Skeletal muscle cell (primary cell): ENCODE results near the gene SLIT3.

Source experiments
- DNase-seq: peaks from one replicate; pipeline ENCODE4 v3.0.0-alpha.2; 2010; ENCODE audit warnings: low read depth
- H3K4me3 ChIP-seq: 2 replicates; pipeline ENCODE4 v1.5.1; 2011; ENCODE audit warnings: low read depth, mild to moderate bottlenecking, control low read depth, low read length, moderate library complexity

Gene SLIT3

GRCh38 chr5:169301386-169301934 lies 521 bp upstream of the SLIT3 start:
- H3K4me3 ChIP-seq: peak overlapping the region; percentile 46

GRCh38 chr5:169299663-169300467 lies 1.1 kb downstream of the SLIT3 start:
- DNase-seq: no peak
- peak overlapping the region; percentile 46 for H3K4me3 ChIP-seq

More at GRCh38 chr5:169301386-169301934, 521 bp upstream of the SLIT3 start:
- no peak for DNase-seq

- peak overlapping the region; percentile 46 for H3K4me3 ChIP-seq
Observed at GRCh38 chr5:169299191-169299662, 1.7 kb downstream of the SLIT3 start.

DNA sequence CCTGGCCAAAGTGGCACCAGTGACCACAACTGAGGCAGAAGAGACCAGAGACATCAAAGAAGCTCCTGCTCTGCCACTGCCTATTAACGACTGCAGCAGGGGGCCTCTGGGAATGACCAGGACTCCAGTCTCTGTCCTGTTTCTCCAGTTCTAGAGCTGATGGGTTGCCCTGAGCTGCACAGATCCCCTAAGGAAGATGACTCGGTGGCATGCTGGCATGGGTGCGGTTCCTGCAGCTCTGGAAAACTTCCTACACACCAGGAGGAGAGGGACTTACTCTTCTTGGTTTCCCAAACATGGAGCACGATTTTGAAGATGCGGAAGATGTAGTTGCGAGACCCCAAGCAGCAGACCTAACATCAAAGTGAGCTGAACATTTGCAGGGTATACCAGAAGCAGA lies 2.7 kb downstream of the SLIT3 start:
- no peak for DNase-seq
- H3K4me3 ChIP-seq: no peak overlapping the region

More at GRCh38 chr5:169299191-169299662, 1.7 kb downstream of the SLIT3 start:
- DNase-seq: no peak

DNA sequence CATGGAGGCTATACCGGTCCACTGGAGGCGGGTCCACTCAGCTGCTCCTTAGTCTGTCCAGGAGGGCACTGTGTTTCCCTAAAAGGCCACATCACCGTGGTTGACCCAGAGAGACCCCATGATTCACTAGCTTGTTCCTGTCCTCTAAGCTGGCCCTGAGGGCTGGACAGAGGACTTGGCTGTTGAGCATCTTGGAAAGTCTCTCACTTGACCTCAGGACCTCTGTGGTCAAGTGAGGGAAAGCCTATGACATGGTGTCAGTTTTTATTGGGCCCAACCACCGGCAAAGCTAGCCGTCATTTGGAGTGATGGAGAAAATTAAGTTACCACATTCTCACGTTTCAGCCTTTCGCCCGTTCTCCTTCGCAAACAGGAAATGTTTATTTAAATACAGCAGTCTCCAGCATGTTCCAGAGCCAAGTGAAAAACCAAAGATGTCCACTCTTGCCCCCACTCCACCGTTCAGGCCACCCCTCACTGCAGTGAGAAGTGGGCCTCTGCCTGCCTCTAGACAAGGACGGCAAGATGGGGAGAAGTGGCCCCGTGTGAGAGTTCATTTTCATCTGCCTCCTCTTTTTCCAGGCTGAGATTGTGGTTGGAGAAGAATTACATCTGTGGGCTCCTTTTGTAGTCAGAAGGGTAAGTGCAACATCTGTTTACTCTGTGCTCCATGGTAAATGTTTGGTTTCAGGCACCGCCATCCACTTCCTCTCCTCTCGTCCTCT lies 4.4 kb downstream of the SLIT3 start:
- DNase-seq: no peak
- no peak overlapping the region for H3K4me3 ChIP-seq

- no peak for DNase-seq
- H3K4me3 ChIP-seq: no peak overlapping the region
Observed at GRCh38 chr5:169295306-169295705, 5.6 kb downstream of the SLIT3 start.

DNA sequence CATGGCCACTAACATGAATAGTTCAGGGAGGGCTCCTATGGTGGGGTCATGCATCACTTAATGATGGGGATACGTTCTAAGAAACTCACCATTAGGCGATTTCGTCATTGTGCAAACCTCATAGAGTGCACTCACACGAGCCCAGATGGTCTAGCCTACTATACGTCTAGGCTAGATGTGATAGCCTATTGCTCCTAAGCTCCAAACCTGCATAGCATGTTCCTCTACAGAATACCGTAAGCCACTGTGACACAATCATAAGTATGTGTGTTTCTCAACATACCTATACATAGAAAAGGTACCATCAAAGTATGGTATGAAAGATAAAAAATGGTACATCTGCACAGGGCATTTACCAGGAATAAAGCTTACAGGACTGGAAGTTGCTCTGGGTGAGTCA lies 6.3 kb downstream of the SLIT3 start:
- DNase-seq: no peak
- H3K4me3 ChIP-seq: no peak overlapping the region

DNA sequence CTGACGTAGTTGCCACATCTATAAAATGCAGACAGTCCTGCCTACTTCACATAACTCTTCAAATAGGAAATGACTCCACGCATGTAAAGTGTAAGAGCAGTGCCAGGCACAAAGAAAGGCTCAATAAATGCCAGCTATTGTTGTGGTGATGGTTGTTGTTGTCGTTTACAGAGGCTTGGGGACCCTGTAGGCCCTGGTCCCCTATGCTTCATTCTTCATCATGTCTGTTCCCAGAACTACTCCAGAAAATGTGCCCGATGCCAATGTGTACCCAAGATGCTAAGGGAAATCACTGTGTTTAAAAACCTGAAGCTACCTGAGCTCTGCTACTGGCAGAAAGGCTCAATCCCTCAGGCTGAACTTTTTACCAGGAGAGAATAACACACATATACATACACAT lies 9.1 kb downstream of the SLIT3 start:
- DNase-seq: no peak
- no peak overlapping the region for H3K4me3 ChIP-seq

DNA sequence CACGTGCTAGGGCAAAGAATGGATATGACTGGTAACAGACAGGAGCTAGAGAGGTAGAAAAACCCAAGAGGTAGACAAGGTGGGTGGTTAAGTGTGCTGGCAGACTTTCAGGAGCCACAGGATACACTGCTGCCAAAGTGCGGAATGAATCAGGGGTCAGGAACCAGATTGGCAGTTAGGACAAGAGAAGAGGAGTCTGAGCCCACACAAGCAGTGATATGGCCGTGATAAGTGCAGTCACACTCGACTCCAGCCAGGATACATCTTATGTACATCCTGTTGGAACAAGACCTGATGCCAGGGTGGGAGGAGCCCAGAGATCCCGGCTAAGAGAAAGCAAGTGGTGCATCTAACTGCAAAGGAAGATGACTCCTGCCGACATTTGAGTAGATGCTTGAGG lies 10.0 kb downstream of the SLIT3 start:
- no peak for DNase-seq
- no peak overlapping the region for H3K4me3 ChIP-seq

GRCh38 chr5:169289520-169289919 lies 11.4 kb downstream of the SLIT3 start:
- H3K4me3 ChIP-seq: no peak overlapping the region
- DNase-seq: no peak

- no peak overlapping the region for H3K4me3 ChIP-seq
- no peak for DNase-seq
Observed at GRCh38 chr5:169288066-169288930, 12.6 kb downstream of the SLIT3 start.

DNA sequence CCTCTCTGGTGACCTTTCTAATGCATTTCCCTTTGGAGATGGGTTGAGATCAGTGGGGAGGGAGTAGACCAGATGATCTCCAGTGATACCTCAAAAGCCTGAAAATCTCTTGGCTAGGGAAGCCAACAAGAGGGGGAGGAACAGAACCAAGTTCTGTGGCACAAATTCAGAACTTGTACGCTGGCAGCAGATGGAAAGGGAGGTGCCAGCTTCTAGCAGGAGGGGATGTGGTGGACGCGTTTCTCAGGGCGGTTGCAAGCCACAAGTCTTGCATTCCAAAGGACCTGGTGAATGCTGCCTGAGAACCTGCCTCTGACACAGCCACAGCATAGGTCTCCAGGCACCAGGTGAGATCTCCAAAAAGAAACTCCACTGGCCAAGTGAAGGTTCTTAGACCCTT lies 13.4 kb downstream of the SLIT3 start:
- H3K4me3 ChIP-seq: no peak overlapping the region
- no peak for DNase-seq

- no peak overlapping the region for H3K4me3 ChIP-seq
- DNase-seq: no peak
Observed at GRCh38 chr5:169286572-169287300, 14.2 kb downstream of the SLIT3 start.

DNA sequence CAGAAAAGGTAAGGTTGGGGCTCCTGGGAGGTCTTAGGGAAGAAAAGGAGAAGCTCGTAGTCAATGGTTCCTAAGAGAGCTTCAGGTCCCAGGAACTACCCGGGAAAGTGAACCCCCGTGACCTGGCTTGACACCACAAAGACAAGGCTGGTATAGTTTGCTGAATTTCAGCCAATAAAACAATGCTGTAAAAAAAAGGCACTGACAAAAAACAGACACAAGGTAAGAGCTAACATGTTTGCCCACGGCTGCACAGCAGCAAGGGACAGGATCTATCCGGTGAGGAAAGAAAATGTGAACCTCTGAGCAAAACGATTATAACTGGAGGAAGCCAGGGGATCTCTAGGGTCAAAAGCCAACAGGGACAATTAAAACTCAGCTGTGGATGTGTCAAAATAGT lies 17.1 kb downstream of the SLIT3 start:
- no peak for DNase-seq
- no peak overlapping the region for H3K4me3 ChIP-seq

GRCh38 chr5:169281625-169282024 lies 19.3 kb downstream of the SLIT3 start:
- DNase-seq: no peak
- no peak overlapping the region for H3K4me3 ChIP-seq

- DNase-seq: no peak
- H3K4me3 ChIP-seq: no peak overlapping the region
Observed at GRCh38 chr5:169280696-169281095, 20.2 kb downstream of the SLIT3 start.

- no peak for DNase-seq
- H3K4me3 ChIP-seq: no peak overlapping the region
Observed at GRCh38 chr5:169280286-169280685, 20.7 kb downstream of the SLIT3 start.

- no peak overlapping the region for H3K4me3 ChIP-seq
- DNase-seq: no peak
Observed at GRCh38 chr5:169279125-169279524, 21.8 kb downstream of the SLIT3 start.

- DNase-seq: no peak
- no peak overlapping the region for H3K4me3 ChIP-seq
Observed at GRCh38 chr5:169273881-169274280, 27.1 kb downstream of the SLIT3 start.
